ENCODE data around the gene DYNC2I2. TPM values are rescaled to one million over a fixed set of nuclear protein-coding genes. Genes with fewer than 3 reads are reported as not detected.

DYNC2I2 gene
- total RNA-seq, 1 experiment from 2014 or later = 58.6 TPM

- no peak overlapping the region for H2AFZ ChIP-seq (ENCODE audit: low read length)
- no peak for TF ChIP-seq CTCF (conservative IDR thresholded peaks at IDR 0.05)
- H3K4ac ChIP-seq (ENCODE audit: low read depth, low read length) = no peak overlapping the region
- no peak overlapping the region for H3K23ac ChIP-seq (ENCODE audit: insufficient read length, low read depth, low read length)
- no peak overlapping the region for H3K56ac ChIP-seq (ENCODE audit: insufficient read length, low read depth, low read length)
- no peaks in the 10 kb centered on the region for H3K23me2 ChIP-seq (ENCODE audit: insufficient read length, low read depth, low read length, poor library complexity, severe bottlenecking)
- no peak overlapping the region for H2BK120ac ChIP-seq (ENCODE audit: low read depth, low read length, poor library complexity, severe bottlenecking)
- Mint-ChIP-seq H3K27ac (peak overlapping the region in 1 of 3 experiments; percentile 95; a peak in 1 of 7 replicates), H3K27me3 (ENCODE audit: low read depth) (no peaks in the 10 kb centered on the region), H3K4me1 (no peaks in the 10 kb centered on the region), H3K36me3 (ENCODE audit: insufficient read depth in 1 of 3, low read depth in 3 of 3) (peaks cover 40 to 87% (median 70%) of the 10 kb centered on the region in 3 experiments; a peak in 6 of 7 replicates), H3K4me3 (no peak overlapping the region), H3K9me3 (no peaks in the 10 kb centered on the region)
- H3K4me1 ChIP-seq (ENCODE audit: insufficient read depth, low read length) = no peaks in the 10 kb centered on the region
- H3K9me3 ChIP-seq (ENCODE audit: control insufficient read depth, low read depth, low read length) = no peaks in the 10 kb centered on the region
- no peak overlapping the region for H2BK20ac ChIP-seq (ENCODE audit: low read depth, low read length, poor library complexity, severe bottlenecking)
- no peak overlapping the region for H3T11ph ChIP-seq (ENCODE audit: low read length)
- H3K79me1 ChIP-seq (ENCODE audit: insufficient read depth, low read depth, low read length, poor library complexity, severe bottlenecking) = no peaks in the 10 kb centered on the region
- H3K27me3 ChIP-seq (ENCODE audit: insufficient read depth, low read length) = no peaks in the 10 kb centered on the region
- no peaks in the 10 kb centered on the region for H3K79me2 ChIP-seq (ENCODE audit: insufficient read depth, low read length)
- H2BK15ac ChIP-seq (ENCODE audit: low read depth, low read length) = no peak overlapping the region
- no peak overlapping the region for H2BK12ac ChIP-seq (ENCODE audit: insufficient read length, low read depth, low read length)
- no peak overlapping the region for H2AK5ac ChIP-seq (ENCODE audit: insufficient read length, low read length)
- no peaks in the 10 kb centered on the region for H4K20me1 ChIP-seq (ENCODE audit: control insufficient read depth, insufficient read depth, insufficient read length)
- no peak overlapping the region for H3K9ac ChIP-seq (ENCODE audit: extremely low read depth, insufficient read length, low read length)
- H4K5ac ChIP-seq (ENCODE audit: insufficient read length, low read depth, low read length) = no peak overlapping the region
- H4K8ac ChIP-seq (replicated peaks; ENCODE audit: insufficient read length, low read depth, low read length) = no peak overlapping the region
- no peak overlapping the region for H3K27ac ChIP-seq (ENCODE audit: insufficient read length, low read depth, low read length)
- H3K14ac ChIP-seq (ENCODE audit: insufficient read depth, low read length) = no peak overlapping the region
- no peak overlapping the region for H3K4me2 ChIP-seq (ENCODE audit: insufficient read depth, insufficient read length, low read length)
- DNase-seq = no peak
- no peak overlapping the region for H4K91ac ChIP-seq (ENCODE audit: insufficient read length, low read depth, low read length)
- H2BK5ac ChIP-seq (ENCODE audit: insufficient read length, low read length) = no peak overlapping the region
- no peak overlapping the region for H3K18ac ChIP-seq (ENCODE audit: insufficient read length, low read depth, low read length)
- no CpG with 5 or more reads among the region's 6 CpGs for WGBS (ENCODE audit: extremely low coverage, insufficient read length, low lambda C conversion rate)
These were observed 63.6 kb downstream of the DYNC2I2 start for GRCh38 chr9:128593039-128593438.
